HG03439 (cell line): ENCODE results near the gene MXI1.
"Not testable (repeated sequence)": the region's sequence is repeated elsewhere in the genome, so short reads cannot be mapped to it uniquely, and the experiment has no call there.

Experiments used
- ATAC-seq: cut with Tn5 transposase; IDR thresholded peaks from one replicate; pipeline ENCODE4 v1.9.1; 2021; ENCODE audit warnings: mild to moderate bottlenecking, moderate library complexity; ENCODE audit not compliant: unreplicated experiment

The MXI1 gene

GRCh38 chr10:110311357-110311949, 104.0 kb downstream of the MXI1 start:
- no peak for ATAC-seq

- ATAC-seq, result no peak
These were observed 104.8 kb downstream of the MXI1 start for GRCh38 chr10:110312206-110312605.

GRCh38 chr10:110313674-110314073, 106.3 kb downstream of the MXI1 start:
- no peak for ATAC-seq

- peak; percentile 66 for ATAC-seq
These were observed 110.8 kb downstream of the MXI1 start for GRCh38 chr10:110317866-110318850.

GRCh38 chr10:110321869-110322620, 114.6 kb downstream of the MXI1 start:
- ATAC-seq, result no peak

GRCh38 chr10:110323503-110323902, 116.1 kb downstream of the MXI1 start:
- ATAC-seq, result no peak

- ATAC-seq, result no peak
These were observed 116.9 kb downstream of the MXI1 start for GRCh38 chr10:110324201-110324804.

GRCh38 chr10:110324805-110325280, 117.4 kb downstream of the MXI1 start:
- ATAC-seq, result no peak

GRCh38 chr10:110326351-110327032, 119.1 kb downstream of the MXI1 start:
- no peak for ATAC-seq

- no peak for ATAC-seq
These were observed 120.0 kb downstream of the MXI1 start for GRCh38 chr10:110327262-110327914.

- no peak for ATAC-seq
These were observed 123.3 kb downstream of the MXI1 start for GRCh38 chr10:110330675-110331074.

- not testable (repeated sequence) for ATAC-seq
These were observed 123.9 kb downstream of the MXI1 start for GRCh38 chr10:110331226-110331795.

GRCh38 chr10:110334061-110334656, 126.8 kb downstream of the MXI1 start:
- ATAC-seq, result no peak

GRCh38 chr10:110335314-110336064, 128.1 kb downstream of the MXI1 start:
- no peak for ATAC-seq

- ATAC-seq, result no peak
These were observed 128.8 kb downstream of the MXI1 start for GRCh38 chr10:110336111-110336721.
